HepG2 (cell line): ENCODE results near the gene GPX7. TPM values are rescaled to one million over a fixed set of nuclear protein-coding genes. Genes with fewer than 3 reads are reported as not detected.

Source experiments
- DMAP1 ChIP-seq: IDR thresholded peaks from 2 replicates; pipeline ENCODE4 v1.6.1; 2016
- MED1 ChIP-seq: sonication (generic); formaldehyde crosslinking; IDR thresholded peaks from 2 replicates; pipeline ENCODE4 v1.4.0; 2020; ENCODE audit warnings: missing genetic modification reagents
- PBX3 ChIP-seq: sonication (generic); formaldehyde crosslinking; IDR thresholded peaks from 2 replicates; pipeline ENCODE4 v1.8.1; 2023; ENCODE audit warnings: missing genetic modification reagents, inconsistent platforms, borderline replicate concordance
- PHF21A ChIP-seq: sonication (generic); formaldehyde crosslinking; IDR thresholded peaks from 2 replicates; pipeline ENCODE4 v1.5.0; 2020; ENCODE audit warnings: mild to moderate bottlenecking, missing genetic modification reagents
- PRDM10 ChIP-seq: sonication (generic); formaldehyde crosslinking; IDR thresholded peaks from 2 replicates; pipeline ENCODE4 v1.4.0; 2020; ENCODE audit warnings: low read depth, missing genetic modification reagents
- SCMH1 ChIP-seq: sonication (generic); formaldehyde crosslinking; IDR thresholded peaks from 2 replicates; pipeline ENCODE4 v1.9.0; 2021; ENCODE audit warnings: missing genetic modification reagents, mild to moderate bottlenecking, borderline replicate concordance
- SETDB1 ChIP-seq: sonication (generic); formaldehyde crosslinking; IDR thresholded peaks from 2 replicates; pipeline ENCODE4 v1.5.1; 2020; ENCODE audit warnings: missing genetic modification reagents, mild to moderate bottlenecking, borderline replicate concordance
- TOPORS ChIP-seq: sonication (generic); formaldehyde crosslinking; IDR thresholded peaks from 2 replicates; pipeline ENCODE4 v1.8.0; 2023; ENCODE audit warnings: mild to moderate bottlenecking, missing genetic modification reagents
- ZBTB3 ChIP-seq: sonication (generic); formaldehyde crosslinking; IDR thresholded peaks from 2 replicates; pipeline ENCODE4 v1.4.0; 2020; ENCODE audit warnings: low read depth, mild to moderate bottlenecking, moderate library complexity, missing genetic modification reagents, borderline replicate concordance
- ZNF343 ChIP-seq: sonication (generic); formaldehyde crosslinking; IDR thresholded peaks from 2 replicates; pipeline ENCODE4 v1.4.0; 2020; ENCODE audit warnings: mild to moderate bottlenecking, missing genetic modification reagents
- ZNF407 ChIP-seq: sonication (generic); formaldehyde crosslinking; IDR thresholded peaks from one replicate; pipeline ENCODE4 v1.5.1; 2020; ENCODE audit warnings: mild to moderate bottlenecking, missing genetic modification reagents; ENCODE audit errors: not compliant biosample characterization
- ZNF710 ChIP-seq: sonication (generic); formaldehyde crosslinking; IDR thresholded peaks from 2 replicates; pipeline ENCODE4 v1.5.0; 2020; ENCODE audit warnings: mild to moderate bottlenecking, missing genetic modification reagents, borderline replicate concordance
- polyA plus RNA-seq, 8 experiments: library from polyadenylated mRNA; depleted of rRNA in 3 of 8; stranded (reverse) in 7 of 8; unstranded in 1 of 8; fragments of >200 nt; fragmentation: Illumina TruSeq in 4 of 8; extraction: Trizol in 4 of 8; gene quantifications; 2 replicates each; pipeline versions ENCODE4 v1.2.1 to v1.2.3, GENCODE V29; 2011 to 2016; ENCODE audit warnings: low read depth in 4 of 8, missing spikeins in 1 of 8, mixed read lengths in 1 of 8; ENCODE audit not compliant: insufficient read depth in 1 of 8
- total RNA-seq, 5 experiments: library from RNA; depleted of rRNA; stranded (reverse); fragments of >200 nt; fragmentation: Illumina TruSeq; extraction: Trizol; gene quantifications; 2 replicates each; pipeline ENCODE4 v1.2.3, GENCODE V29; 2016; ENCODE audit warnings: low read depth in 1 of 5

The GPX7 gene
- total and polyA plus RNA-seq, 2 of the 13 experiments (the other 11 are each of a cell fraction or from before 2014, with no cell fraction given), result 14.1 to 16.2 TPM

GRCh38 chr1:52553362-52554266 lies 48.6 kb upstream of the GPX7 start (continued):
- TF ChIP-seq ZNF407 (CRISPR knock-in tag) (no peak), ZBTB3 (CRISPR knock-in tag) (no peak), PHF21A (peak; percentile 48; the same call in 1 of the 2 replicates), ZNF343 (CRISPR knock-in tag) (no peak; the same call in 1 of the 2 replicates), SCMH1 (CRISPR knock-in tag) (no peak), TOPORS (peak; percentile 53; the same call in 1 of the 2 replicates), ZNF710 (CRISPR knock-in tag) (no peak), SETDB1 (CRISPR knock-in tag) (no peak), DMAP1 (CRISPR knock-in tag) (peak; percentile 54; the same call in 1 of the 2 replicates), PRDM10 (CRISPR knock-in tag) (no peak), PBX3 (CRISPR knock-in tag) (no peak), MED1 (CRISPR knock-in tag) (no peak; the same call in 1 of the 2 replicates)
